H1 (cell line): ENCODE results near the gene ADARB2. TPM values are rescaled to one million over a fixed set of nuclear protein-coding genes. Genes with fewer than 3 reads are reported as not detected.

Source experiments
- CTCF ChIA-PET: fragments of 300-600 bp; sonication (Branson Sonifier 250); formaldehyde crosslinking; loops from one replicate; lab custom pipeline; 2021; ENCODE audit not compliant: partially characterized antibody; lab: Charles Lee
- POLR2A ChIA-PET: fragments of 300-600 bp; sonication (Branson Sonifier 250); formaldehyde crosslinking; loops from one replicate; lab custom pipeline; 2021; ENCODE audit warnings: inconsistent platforms; ENCODE audit not compliant: partially characterized antibody; lab: Charles Lee
- DNase-seq, 2 experiments: peaks; one replicate each; pipeline versions ENCODE4 v3.0.0 to v3.0.0-alpha.2; 2010 to 2022; ENCODE audit warnings: low spot score in 2 of 2, low read depth in 1 of 2, mixed read lengths in 1 of 2
- FAIRE-seq: peaks from 2 replicates; lab custom pipeline; 2011; peaks lifted over from hg19 to GRCh38; lab: Jason Lieb, UNC
- H2AFZ ChIP-seq: 2 replicates; pipeline ENCODE4 v1.8.1; 2012; ENCODE audit warnings: low read length, inconsistent platforms
- H2AK5ac ChIP-seq: 2 replicates; pipeline ENCODE4 v1.6.1; 2013; ENCODE audit warnings: low read depth, low read length
- H2BK120ac ChIP-seq: replicated peaks from 2 replicates; pipeline ENCODE3; 2013; ENCODE audit warnings: low read depth, low read length, inconsistent platforms
- H2BK12ac ChIP-seq: 2 replicates; pipeline ENCODE4 v1.6.1; 2013; ENCODE audit warnings: low read depth, low read length
- H2BK15ac ChIP-seq: 2 replicates; pipeline ENCODE4 v1.6.1; 2013; ENCODE audit warnings: low read length
- H2BK20ac ChIP-seq: 2 replicates; pipeline ENCODE4 v1.6.1; 2013; ENCODE audit warnings: low read length
- H2BK5ac ChIP-seq: 2 replicates; pipeline ENCODE4 v1.6.1; 2013; ENCODE audit warnings: low read depth, low read length
- H3K14ac ChIP-seq: 2 replicates; pipeline ENCODE4 v1.6.1; 2013; ENCODE audit warnings: inconsistent platforms; ENCODE audit not compliant: insufficient read length
- H3K18ac ChIP-seq: 2 replicates; pipeline ENCODE4 v1.6.1; 2013; ENCODE audit warnings: low read length; ENCODE audit errors: extremely low read depth
- H3K23ac ChIP-seq: 2 replicates; pipeline ENCODE4 v1.6.1; 2013; ENCODE audit warnings: inconsistent platforms; ENCODE audit not compliant: insufficient read length
- H3K23me2 ChIP-seq: 2 replicates; pipeline ENCODE4 v1.6.1; 2013; ENCODE audit warnings: low read depth, low read length
- H3K27ac ChIP-seq: 2 replicates; pipeline ENCODE4 v1.6.1; 2011; ENCODE audit warnings: low read depth, low read length, inconsistent platforms
- H3K27me3 ChIP-seq, 4 experiments: replicated peaks in 1 of 4; 1 replicate in 1 of 4; 2 replicates in 3 of 4; pipeline versions ENCODE4 v1.6.1 to v1.8.1; 2011 to 2013; ENCODE audit warnings: low read length in 3 of 4, mild to moderate bottlenecking in 3 of 4, inconsistent platforms in 2 of 4, mixed read lengths in 2 of 4, moderate library complexity in 1 of 4; ENCODE audit not compliant: control insufficient read depth in 3 of 4, insufficient read depth in 3 of 4; ENCODE audit errors: extremely low read depth in 1 of 4
- H3K36me3 ChIP-seq, 4 experiments: 2 replicates each; pipeline versions ENCODE4 v1.6.1 to v1.8.1; 2011 to 2013; ENCODE audit warnings: mild to moderate bottlenecking in 4 of 4, low read length in 3 of 4, moderate library complexity in 2 of 4, control low read depth in 1 of 4, inconsistent platforms in 1 of 4; ENCODE audit not compliant: insufficient read depth in 4 of 4, control insufficient read depth in 2 of 4
- H3K4ac ChIP-seq: replicated peaks from 2 replicates; pipeline ENCODE3; 2013; ENCODE audit warnings: low read length, low read depth, mixed read lengths, inconsistent platforms; ENCODE audit not compliant: insufficient read length
- H3K4me1 ChIP-seq, 4 experiments: replicated peaks in 1 of 4; 1 replicate in 1 of 4; 2 replicates in 3 of 4; pipeline versions ENCODE4 v1.6.1 to v1.8.1; 2011 to 2013; ENCODE audit warnings: low read length in 3 of 4, inconsistent platforms in 2 of 4, mixed read lengths in 1 of 4; ENCODE audit not compliant: insufficient read depth in 4 of 4, control insufficient read depth in 3 of 4
- H3K4me2 ChIP-seq, 2 experiments: 2 replicates each; pipeline versions ENCODE4 v1.6.1 to v1.8.1; 2011 to 2013; ENCODE audit warnings: low read depth in 2 of 2, low read length in 2 of 2, control low read depth in 1 of 2, inconsistent platforms in 1 of 2, mild to moderate bottlenecking in 1 of 2; ENCODE audit not compliant: insufficient read depth in 1 of 2
- H3K4me3 ChIP-seq, 4 experiments: fragments of 200-600, 300-600 bp in 1 of 4; sonication (generic), shearing (Covaris generic), sonication (Bioruptor Twin) in 1 of 4; 2 replicates each; pipeline versions ENCODE4 v1.5.1 to v1.8.1; 2011 to 2016; ENCODE audit warnings: low read length in 4 of 4, low read depth in 3 of 4, control low read depth in 2 of 4, inconsistent platforms in 2 of 4, mild to moderate bottlenecking in 2 of 4, mixed read lengths in 1 of 4, moderate library complexity in 1 of 4; ENCODE audit not compliant: insufficient read depth in 2 of 4; ENCODE audit errors: extremely low read depth in 1 of 4
- H3K56ac ChIP-seq: replicated peaks from 2 replicates; pipeline ENCODE3; 2013; ENCODE audit warnings: low read depth, mild to moderate bottlenecking, mixed read lengths, low read length, inconsistent platforms; ENCODE audit not compliant: insufficient read length
- H3K79me1 ChIP-seq: 2 replicates; pipeline ENCODE4 v1.6.1; 2013; ENCODE audit warnings: low read depth, low read length, control low read depth
- H3K79me2 ChIP-seq, 2 experiments: 2 replicates each; pipeline versions ENCODE4 v1.6.1 to v1.8.1; 2012 to 2013; ENCODE audit warnings: low read length in 2 of 2, mild to moderate bottlenecking in 2 of 2, inconsistent platforms in 1 of 2; ENCODE audit not compliant: insufficient read depth in 2 of 2, control insufficient read depth in 1 of 2
- H3K9ac ChIP-seq, 4 experiments: replicated peaks in 1 of 4; 1 replicate in 1 of 4; 2 replicates in 3 of 4; pipeline versions ENCODE4 v1.6.1 to v1.8.1; 2011 to 2013; ENCODE audit warnings: low read depth in 3 of 4, low read length in 3 of 4, control low read depth in 2 of 4, mild to moderate bottlenecking in 2 of 4, moderate library complexity in 2 of 4, inconsistent platforms in 1 of 4; ENCODE audit errors: extremely low read depth in 1 of 4
- H3K9me3 ChIP-seq, 2 experiments: 2 replicates each; pipeline versions ENCODE4 v1.6.1 to v1.8.1; 2012 to 2013; ENCODE audit warnings: mild to moderate bottlenecking in 2 of 2, moderate library complexity in 2 of 2, control low read depth in 1 of 2, inconsistent platforms in 1 of 2, low read depth in 1 of 2, low read length in 1 of 2, mixed read lengths in 1 of 2; ENCODE audit not compliant: insufficient read depth in 2 of 2
- H4K20me1 ChIP-seq, 2 experiments: replicated peaks in 1 of 2; 2 replicates each; pipeline versions ENCODE3 to v1.8.1; 2011 to 2013; ENCODE audit warnings: inconsistent platforms in 2 of 2, low read length in 2 of 2, mild to moderate bottlenecking in 1 of 2; ENCODE audit not compliant: insufficient read depth in 2 of 2, control insufficient read depth in 1 of 2
- H4K5ac ChIP-seq: 2 replicates; pipeline ENCODE4 v1.6.1; 2013; ENCODE audit warnings: low read length, low read depth, mixed read lengths, inconsistent platforms; ENCODE audit not compliant: insufficient read length
- H4K8ac ChIP-seq: 2 replicates; pipeline ENCODE4 v1.8.0; 2013; ENCODE audit warnings: mild to moderate bottlenecking, moderate library complexity, low read length, inconsistent platforms; ENCODE audit not compliant: insufficient read depth; ENCODE audit errors: extremely low read depth
- H4K91ac ChIP-seq: replicated peaks from 2 replicates; pipeline ENCODE3; 2013; ENCODE audit warnings: low read length, mixed read lengths, inconsistent platforms; ENCODE audit not compliant: insufficient read length
- CBX5 ChIP-seq: fragments of 300-800, 300-1000 bp; sonication (generic); IDR thresholded peaks from 2 replicates; pipeline ENCODE4 v1.7.1; 2016; ENCODE audit warnings: antibody characterized with exemption, low read length, low read depth
- HDAC6 ChIP-seq: IDR thresholded peaks from one replicate; pipeline ENCODE4 v1.7.1; 2012; ENCODE audit warnings: low read depth, mild to moderate bottlenecking, inconsistent platforms, low read length, moderate library complexity
- POU5F1 ChIP-seq: IDR thresholded peaks from 2 replicates; pipeline ENCODE4 v1.6.1; 2011; ENCODE audit warnings: low read depth, mild to moderate bottlenecking, low read length, moderate library complexity
- SAP30 ChIP-seq: fragments of 300-600 bp; sonication (generic); IDR thresholded peaks from 2 replicates; pipeline ENCODE4 v1.7.1; 2012; ENCODE audit warnings: low read length, moderate library complexity, mild to moderate bottlenecking, inconsistent platforms; ENCODE audit not compliant: insufficient read depth, insufficient replicate concordance
- WGBS, 2 experiments: shearing (Covaris generic) in 1 of 2; methylation state at CpG; one replicate each; pipeline versions ENCODE4 v1.1.6 to v1.1.7; 2013 to 2015; ENCODE audit warnings: low lambda C conversion rate in 2 of 2, mixed read lengths in 2 of 2, inconsistent platforms in 1 of 2, low coverage in 1 of 2, missing lambda C conversion rate in 1 of 2; ENCODE audit not compliant: insufficient replicate concordance in 2 of 2, insufficient coverage in 1 of 2, insufficient read length in 1 of 2; ENCODE audit errors: extremely low coverage in 1 of 2, missing lambda C conversion rate in 1 of 2; 5-methylcytosine and 5-hydroxymethylcytosine counted together
- polyA plus RNA-seq, 7 experiments: library from polyadenylated mRNA; depleted of rRNA in 3 of 7; stranded (reverse) in 5 of 7; unstranded in 2 of 7; fragments of >200 nt in 5 of 7; fragments of 200-250 nt in 2 of 7; gene quantifications; 1 replicate in 5 of 7; 2 replicates in 1 of 7; 4 replicates in 1 of 7; pipeline versions ENCODE4 v1.2.1 to v1.2.3, GENCODE V29; 2011 to 2013; ENCODE audit warnings: missing spikeins in 2 of 7, mixed read lengths in 2 of 7
- total RNA-seq: library from RNA; stranded (reverse); fragmentation: NEBNext Ultra II Directional; extraction: Animal tissue kit (Norgen Biotek cat#: 25700); gene quantifications from 2 replicates; pipeline ENCODE4 v1.2.1, GENCODE V29; 2021

Gene ADARB2
- total and polyA plus RNA-seq, 2 of the 8 experiments (the other 6 are each of a cell fraction or from before 2014, with no cell fraction given) = 2.2 to 2.8 TPM

GRCh38 chr10:1205450-1206030, 531.8 kb downstream of the ADARB2 start:
- Histone ChIP-seq H3K9ac (no peak overlapping the region), H2BK5ac (no peak overlapping the region), H3K14ac (no peak overlapping the region), H3K4me2 (no peak overlapping the region), H3K36me3 (no peaks in the 10 kb centered on the region), H4K20me1 (peaks cover 0 to 3% of the 10 kb centered on the region in 2 experiments), H2AK5ac (no peak overlapping the region), H4K8ac (no peak overlapping the region), H3K23me2 (peaks cover 3% of the 10 kb centered on the region; the same call in 1 of the 2 replicates), H3K23ac (no peak overlapping the region), H4K91ac (no peak overlapping the region), H3K79me1 (no peaks in the 10 kb centered on the region), H2BK120ac (no peak overlapping the region), H3K4ac (no peak overlapping the region), H2BK15ac (no peak overlapping the region), H2AFZ (no peak overlapping the region), H2BK12ac (no peak overlapping the region), H3K9me3 (no peaks in the 10 kb centered on the region), H3K79me2 (no peaks in the 10 kb centered on the region), H3K4me1 (peaks cover 0 to under 1% (median 0%) of the 10 kb centered on the region in 4 experiments; a peak in 2 of 7 replicates), H3K56ac (no peak overlapping the region), H3K27ac (no peak overlapping the region), H3K27me3 (no peaks in the 10 kb centered on the region), H2BK20ac (no peak overlapping the region), H3K18ac (no peak overlapping the region), H3K4me3 (no peak overlapping the region), H4K5ac (no peak overlapping the region)
- FAIRE-seq (no peak), DNase-seq (no peak)
- 91% methylated on average over 22 of the region's 27 CpGs; no CpG with 5 or more reads in 1 of the 2 experiments for WGBS, 2 experiments
- ChIA-PET POLR2A (no interaction called here), CTCF (interaction anchor here (1.2 kb wide), 1 partner anchor 15 kb away, joined by 4 read pairs; no protein-coding TSS in a partner anchor)
- TF ChIP-seq SAP30 = no peak
- no peak for TF ChIP-seq HDAC6
- no peak for TF ChIP-seq POU5F1
- no peak for TF ChIP-seq CBX5
